Endothelial cell of hepatic sinusoid (primary cell): Measurements from ENCODE around the gene OGA.

Source experiments
- in situ Hi-C: cut with HindIII; loops from 2 replicates; pipeline ENCODE4 v1.10.0; 2017; ENCODE audit warnings: low sequenced_read_pairs

Gene OGA

GRCh38 chr10:101818119-101818871 is at the start of gene OGA:
Gene OGA (minus strand): TSS chr10:101818444. CDS start chr10:101818022, 422 bp downstream.
- in situ Hi-C loops = no loop called here

- in situ Hi-C loops = no loop called here
These were observed 49.7 kb upstream of the OGA start for GRCh38 chr10:101867931-101868330.

GRCh38 chr10:101859530-101859929 is 41.3 kb upstream of the OGA start:
- in situ Hi-C loops = no loop called here

- in situ Hi-C loops = no loop called here
These were observed 40.7 kb upstream of the OGA start for GRCh38 chr10:101858723-101859500.

GRCh38 chr10:101857802-101858476 is 39.7 kb upstream of the OGA start:
- in situ Hi-C loops = no loop called here

GRCh38 chr10:101856626-101857025 is 38.4 kb upstream of the OGA start:
- in situ Hi-C loops = no loop called here

- in situ Hi-C loops = no loop called here
These were observed 33.3 kb upstream of the OGA start for GRCh38 chr10:101851411-101852116.

GRCh38 chr10:101850749-101851148 is 32.5 kb upstream of the OGA start:
- in situ Hi-C loops = no loop called here

GRCh38 chr10:101848894-101849351 is 30.7 kb upstream of the OGA start:
- in situ Hi-C loops = no loop called here

- in situ Hi-C loops = no loop called here
These were observed 30.2 kb upstream of the OGA start for GRCh38 chr10:101848408-101848807.

- in situ Hi-C loops = no loop called here
These were observed 27.6 kb upstream of the OGA start for GRCh38 chr10:101845893-101846292.

- in situ Hi-C loops = no loop called here
These were observed 25.1 kb upstream of the OGA start, which contains the start of gene KCNIP2 for GRCh38 chr10:101843032-101844021. Gene KCNIP2 (minus strand): TSS chr10:101843800. CDS start chr10:101843568, 232 bp downstream.

GRCh38 chr10:101841826-101842225 is 23.6 kb upstream of the OGA start:
- in situ Hi-C loops = no loop called here

- in situ Hi-C loops = no loop called here
These were observed 22.7 kb upstream of the OGA start for GRCh38 chr10:101840741-101841453.

- in situ Hi-C loops = no loop called here
These were observed 21.9 kb upstream of the OGA start for GRCh38 chr10:101840102-101840684.

- in situ Hi-C loops = no loop called here
These were observed 21.3 kb upstream of the OGA start for GRCh38 chr10:101839416-101840063.

- in situ Hi-C loops = no loop called here
These were observed 20.8 kb upstream of the OGA start for GRCh38 chr10:101839002-101839401.

- in situ Hi-C loops = no loop called here
These were observed 20.2 kb upstream of the OGA start for GRCh38 chr10:101838416-101838970.
